HG02759 (cell line): Measurements from ENCODE around the gene DDX52.
"Not testable (repeated sequence)": the region's sequence is repeated elsewhere in the genome, so short reads cannot be mapped to it uniquely, and the experiment has no call there.

ENCODE experiments used
- ATAC-seq: cut with Tn5 transposase; IDR thresholded peaks from one replicate; pipeline ENCODE4 v1.9.1; 2021; ENCODE audit warnings: mild to moderate bottlenecking, moderate library complexity; ENCODE audit not compliant: unreplicated experiment

Gene DDX52

GRCh38 chr17:37643118-37643766, at the start of gene DDX52:
TSS of gene DDX52 (minus strand) at chr17:37643446. CDS start at chr17:37643420, 26 bp downstream.
- peak; percentile 89 for ATAC-seq

- ATAC-seq, result no peak
These were observed 48.6 kb upstream of the DDX52 start for GRCh38 chr17:37691807-37692206.

- ATAC-seq, result no peak
These were observed 46.1 kb upstream of the DDX52 start for GRCh38 chr17:37689317-37689716.

GRCh38 chr17:37683454-37683984, 40.3 kb upstream of the DDX52 start:
- no peak for ATAC-seq

- ATAC-seq, result no peak
These were observed 38.8 kb upstream of the DDX52 start for GRCh38 chr17:37682007-37682406.

GRCh38 chr17:37679995-37680394, 36.7 kb upstream of the DDX52 start:
- not testable (repeated sequence) for ATAC-seq

GRCh38 chr17:37678036-37678435, 34.8 kb upstream of the DDX52 start:
- no peak for ATAC-seq

GRCh38 chr17:37677021-37677420, 33.8 kb upstream of the DDX52 start:
- no peak for ATAC-seq

- ATAC-seq, result no peak
These were observed 33.1 kb upstream of the DDX52 start for GRCh38 chr17:37676115-37676925.

- ATAC-seq, result no peak
These were observed 31.3 kb upstream of the DDX52 start for GRCh38 chr17:37674511-37674910.

- no peak for ATAC-seq
These were observed 30.1 kb upstream of the DDX52 start for GRCh38 chr17:37673386-37673785.

- no peak for ATAC-seq
These were observed 29.4 kb upstream of the DDX52 start for GRCh38 chr17:37672548-37673078.

GRCh38 chr17:37671824-37672547, 28.7 kb upstream of the DDX52 start:
- ATAC-seq, result no peak

GRCh38 chr17:37671028-37671823, 28.0 kb upstream of the DDX52 start:
- ATAC-seq, result no peak

- no peak for ATAC-seq
These were observed 23.8 kb upstream of the DDX52 start for GRCh38 chr17:37667039-37667438.

GRCh38 chr17:37664214-37664613, 21.0 kb upstream of the DDX52 start:
- no peak for ATAC-seq

GRCh38 chr17:37662353-37662752, 19.1 kb upstream of the DDX52 start:
- ATAC-seq, result no peak

- ATAC-seq, result no peak
These were observed 18.3 kb upstream of the DDX52 start for GRCh38 chr17:37661400-37662014.

GRCh38 chr17:37659925-37660324, 16.7 kb upstream of the DDX52 start:
- ATAC-seq, result no peak

- ATAC-seq, result no peak
These were observed 14.0 kb upstream of the DDX52 start for GRCh38 chr17:37657202-37657601.
